ENCODE data around the gene ANAPC2.

The ANAPC2 gene

DNA sequence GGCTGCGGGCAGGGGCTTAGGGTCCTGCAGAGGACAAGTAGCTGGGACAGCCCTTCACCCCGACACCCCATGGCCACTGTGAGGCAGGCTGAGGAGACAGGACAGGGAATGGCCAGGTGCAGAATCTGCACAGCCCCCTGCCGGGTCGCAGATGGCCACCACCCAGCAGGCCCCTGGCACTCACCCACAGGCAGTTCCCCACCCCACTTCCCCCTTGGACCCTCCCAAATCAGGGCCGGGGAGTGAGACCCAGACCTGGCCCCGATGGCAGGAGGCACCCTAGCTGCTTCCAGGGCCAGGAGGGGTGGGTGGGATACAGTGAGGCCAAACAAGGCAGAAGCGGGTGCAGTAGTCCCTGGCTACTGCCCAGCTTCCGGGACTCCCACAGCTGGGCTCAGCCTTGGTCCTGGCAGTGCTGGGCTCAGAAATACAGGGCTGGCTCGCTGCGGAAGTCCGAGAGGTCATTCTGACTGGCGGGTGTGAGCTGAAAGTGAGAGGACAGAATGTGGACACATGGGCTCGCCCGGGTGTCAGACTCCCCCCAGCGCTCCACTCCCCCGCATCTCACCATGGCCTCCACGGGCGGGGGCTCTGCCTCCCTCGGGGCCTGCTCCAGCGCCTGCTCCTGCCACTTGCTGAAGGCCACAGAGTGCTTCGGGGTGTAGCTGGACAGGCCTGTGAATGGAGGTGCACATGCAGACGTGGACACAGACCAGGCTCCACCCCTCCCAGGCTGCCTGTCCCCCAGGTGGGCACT, 3.5 kb upstream of the ANAPC2 start:
- no peak for DNase-seq (ENCODE audit: low read depth)

- DNase-seq (ENCODE audit: low read depth) = no peak
Observed at GRCh38 chr9:137191245-137191644, 2.9 kb upstream of the ANAPC2 start.

GRCh38 chr9:137190315-137190856, 2.0 kb upstream of the ANAPC2 start:
- DNase-seq (ENCODE audit: low read depth) = no peak

GRCh38 chr9:137189297-137190295, 1.2 kb upstream of the ANAPC2 start:
- DNase-seq (ENCODE audit: low read depth) = no peak

DNA sequence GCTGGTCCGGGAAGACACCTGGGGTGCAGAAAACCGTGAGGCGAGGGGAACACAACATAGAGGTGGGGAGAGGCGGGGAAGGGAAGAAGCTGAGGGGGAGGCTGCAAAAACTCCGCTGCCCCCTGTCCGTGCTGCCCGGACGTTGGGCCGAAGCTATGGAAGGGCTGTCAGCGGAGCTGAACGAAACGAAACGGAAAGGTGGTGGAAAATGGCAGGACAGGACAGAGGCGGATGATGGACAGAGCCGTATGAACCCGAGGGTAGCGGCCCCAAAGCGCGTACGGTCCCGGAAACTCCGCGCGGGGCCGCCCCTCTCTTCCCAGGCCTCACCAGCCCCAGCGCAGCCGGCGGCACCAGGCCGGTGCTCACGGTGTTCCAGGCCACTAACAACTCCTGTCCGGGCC, 272 bp downstream of the ANAPC2 start:
- DNase-seq (ENCODE audit: low read depth) = no peak

GRCh38 chr9:137187386-137187785, 974 bp downstream of the ANAPC2 start:
- no peak for DNase-seq (ENCODE audit: low read depth)

DNA sequence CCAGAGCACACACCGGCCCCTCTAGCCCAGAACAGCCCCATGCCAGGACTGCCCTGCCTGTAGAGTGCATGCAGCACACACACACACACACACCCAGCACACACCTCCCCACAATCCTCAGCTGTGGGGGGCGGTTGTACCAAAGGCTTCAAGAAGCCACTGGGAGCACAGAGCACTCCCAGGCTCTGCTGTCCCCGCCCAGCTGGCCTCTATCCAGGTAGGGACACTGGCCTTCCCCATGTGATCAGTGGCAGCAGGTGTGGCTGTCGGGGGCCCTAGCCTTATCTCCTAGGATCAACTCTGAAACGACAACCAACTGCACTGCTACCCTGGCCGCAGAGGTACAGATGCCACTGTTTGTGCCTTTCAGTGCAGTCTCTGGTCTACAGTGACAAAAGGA, 2.0 kb downstream of the ANAPC2 start:
- DNase-seq (ENCODE audit: low read depth) = no peak

DNA sequence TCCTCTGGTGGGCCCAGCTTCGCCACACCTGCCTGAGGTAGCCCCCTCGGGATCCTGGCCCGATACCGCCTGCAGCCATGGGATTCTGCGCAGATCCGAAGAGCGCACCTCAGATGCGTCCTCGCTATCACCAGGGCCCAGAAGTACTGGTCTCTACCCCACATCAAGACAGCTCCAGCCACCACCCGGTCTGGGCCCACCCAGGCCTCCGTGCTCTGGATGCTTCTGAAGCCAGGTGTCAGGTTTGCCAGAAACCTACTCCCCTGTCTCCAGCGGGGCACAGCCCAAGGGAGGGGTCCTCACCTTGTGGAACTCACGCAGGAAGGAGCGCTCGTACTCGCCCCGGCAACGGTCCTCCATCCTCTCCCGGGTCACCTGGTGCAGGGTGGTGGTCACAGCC, 2.4 kb downstream of the ANAPC2 start:
- no peak for DNase-seq (ENCODE audit: low read depth)

GRCh38 chr9:137184881-137185660, 3.3 kb downstream of the ANAPC2 start:
- no peak for DNase-seq (ENCODE audit: low read depth)

- no peak for DNase-seq (ENCODE audit: low read depth)
Observed at GRCh38 chr9:137183980-137184595, 4.3 kb downstream of the ANAPC2 start.

DNA sequence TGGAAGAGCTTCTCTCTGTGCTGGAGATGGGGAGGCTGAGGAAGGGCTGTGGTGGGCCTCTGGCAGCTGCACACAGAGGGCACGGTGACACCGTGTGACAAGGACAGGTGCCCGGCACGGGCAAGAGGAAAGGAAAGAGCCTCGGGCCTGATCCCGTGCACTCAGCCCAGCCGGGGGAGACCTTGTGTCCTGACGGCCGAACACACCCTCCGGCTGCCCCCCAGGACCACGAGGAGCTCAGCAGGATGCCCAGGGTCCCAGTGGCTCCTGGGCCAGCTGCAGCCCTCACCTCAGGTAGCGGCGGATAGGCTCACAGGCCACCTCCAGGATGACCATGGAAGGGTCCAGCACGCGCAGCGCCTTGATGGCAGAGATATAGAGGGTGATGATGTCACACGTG, 5.5 kb downstream of the ANAPC2 start:
- DNase-seq (ENCODE audit: low read depth) = no peak

- DNase-seq (ENCODE audit: low read depth) = no peak
Observed at GRCh38 chr9:137181680-137182079, 6.7 kb downstream of the ANAPC2 start.

DNA sequence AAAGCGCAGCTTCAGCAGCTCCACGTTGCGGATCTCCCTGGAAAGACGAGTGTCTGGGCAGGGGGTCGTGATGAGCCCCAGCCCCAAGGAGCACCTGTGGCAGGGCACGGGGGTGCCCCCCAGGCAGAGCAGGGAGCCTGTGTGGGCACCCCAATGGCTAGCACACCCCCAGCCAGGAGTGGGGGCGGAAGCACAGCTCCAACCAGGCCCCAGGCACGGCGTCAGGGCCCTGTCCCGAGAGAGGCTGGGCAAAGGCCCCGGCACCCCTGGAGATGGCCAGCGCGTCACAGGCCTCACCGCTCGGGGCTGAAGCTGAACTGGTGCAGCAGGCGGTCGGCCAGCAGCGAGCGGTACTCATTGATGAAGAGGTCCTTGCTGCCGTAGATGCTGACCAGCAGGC, 7.9 kb downstream of the ANAPC2 start:
- DNase-seq (ENCODE audit: low read depth) = no peak

GRCh38 chr9:137179761-137180160, 8.6 kb downstream of the ANAPC2 start:
- no peak for DNase-seq (ENCODE audit: low read depth)

DNA sequence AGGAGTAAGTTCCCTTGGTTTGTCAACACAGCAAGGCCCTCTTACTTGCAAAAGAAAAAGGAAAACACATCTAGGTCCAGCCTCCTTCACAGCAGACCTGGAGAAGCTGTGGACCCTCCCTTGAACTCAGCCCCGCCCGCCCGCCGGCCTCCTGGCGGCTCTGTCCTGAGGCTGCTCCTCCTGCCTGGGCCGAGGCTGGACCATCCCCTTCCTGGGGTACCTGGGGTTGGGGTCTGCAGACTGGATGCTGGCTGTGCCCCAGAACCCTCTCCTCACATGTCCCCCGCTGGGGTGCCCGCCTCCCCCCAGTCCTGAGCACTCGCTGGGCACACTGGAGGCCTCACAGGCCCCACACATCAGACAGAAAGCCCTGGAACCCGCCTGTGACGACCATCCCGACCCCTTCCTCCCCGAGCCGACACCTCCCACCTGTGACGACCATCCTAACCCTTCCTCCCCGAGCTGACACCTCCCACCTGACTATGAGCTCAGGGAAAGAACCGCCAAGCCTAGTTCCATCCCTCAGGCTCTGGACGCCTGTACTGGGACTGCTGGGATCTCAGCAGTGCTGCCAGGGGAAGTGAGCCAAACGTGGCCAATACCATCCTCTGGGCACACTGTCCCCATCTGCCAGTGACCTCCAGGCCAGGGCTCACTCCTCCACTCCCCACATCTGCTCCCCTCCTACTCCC, 9.3 kb downstream of the ANAPC2 start:
- no peak for DNase-seq (ENCODE audit: low read depth)

- DNase-seq (ENCODE audit: low read depth) = no peak
Observed at GRCh38 chr9:137178201-137178938, 10.0 kb downstream of the ANAPC2 start.

- DNase-seq (ENCODE audit: low read depth) = no peak
Observed at GRCh38 chr9:137176302-137177182, 11.8 kb downstream of the ANAPC2 start.

DNA sequence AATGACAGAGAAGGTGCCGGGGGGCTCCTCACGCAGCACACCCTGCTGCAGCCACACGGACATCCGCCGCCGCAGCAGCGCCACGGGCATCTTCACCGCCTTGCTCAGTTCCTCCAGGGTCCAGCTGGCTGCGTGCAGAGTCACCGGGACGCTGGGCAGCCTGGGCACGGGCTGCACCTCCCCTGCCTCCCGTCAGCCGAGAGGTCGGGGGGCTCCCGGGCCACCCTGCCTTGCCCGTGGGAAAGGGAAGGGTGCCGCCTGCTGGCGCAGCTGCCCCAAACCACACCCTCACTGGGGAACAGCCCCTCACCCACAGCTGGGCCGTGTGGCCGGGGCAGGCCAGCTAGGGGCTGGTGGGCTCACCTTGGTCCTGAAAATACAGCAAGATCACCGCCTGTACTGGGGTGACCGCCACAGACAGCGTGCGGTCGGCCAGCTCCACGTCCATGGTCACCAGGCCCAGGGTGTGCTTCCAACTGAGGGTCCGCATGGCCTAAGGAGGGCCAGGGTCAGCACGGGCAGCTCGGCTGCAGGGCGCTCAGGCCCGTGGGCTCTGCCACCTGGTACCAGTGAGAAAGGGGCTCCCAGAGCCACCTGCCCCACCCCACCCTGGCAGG, 12.9 kb downstream of the ANAPC2 start:
- no peak for DNase-seq (ENCODE audit: low read depth)

All from GM04504 (cell line).